GM06990 (cell line): Measurements from ENCODE around the gene FUZ.

Experiments
- DNase-seq: peaks from one replicate; pipeline ENCODE4 v3.0.0-alpha.2; 2011; ENCODE audit not compliant: insufficient read length; ENCODE audit errors: extremely low read depth
- H3K27me3 ChIP-seq: replicated peaks from 2 replicates; pipeline ENCODE4 v1.6.0; 2011; ENCODE audit warnings: low read length; ENCODE audit not compliant: control insufficient read depth, insufficient read depth
- H3K36me3 ChIP-seq: 2 replicates; pipeline ENCODE4 v1.5.1; 2011; ENCODE audit warnings: low read length; ENCODE audit not compliant: control insufficient read depth, insufficient read depth
- H3K4me3 ChIP-seq: replicated peaks from 2 replicates; pipeline ENCODE4 v1.5.1; 2011; ENCODE audit warnings: low read depth, mild to moderate bottlenecking, control low read depth, low read length
- TF ChIP-seq, protein P1 (sequence below): IDR thresholded peaks from 2 replicates; pipeline ENCODE4 v1.5.1; 2011; ENCODE audit warnings: low read length, control low read depth, mild to moderate bottlenecking, inconsistent platforms; ENCODE audit not compliant: insufficient read depth, poor library complexity, severe bottlenecking

FUZ gene

DNA sequence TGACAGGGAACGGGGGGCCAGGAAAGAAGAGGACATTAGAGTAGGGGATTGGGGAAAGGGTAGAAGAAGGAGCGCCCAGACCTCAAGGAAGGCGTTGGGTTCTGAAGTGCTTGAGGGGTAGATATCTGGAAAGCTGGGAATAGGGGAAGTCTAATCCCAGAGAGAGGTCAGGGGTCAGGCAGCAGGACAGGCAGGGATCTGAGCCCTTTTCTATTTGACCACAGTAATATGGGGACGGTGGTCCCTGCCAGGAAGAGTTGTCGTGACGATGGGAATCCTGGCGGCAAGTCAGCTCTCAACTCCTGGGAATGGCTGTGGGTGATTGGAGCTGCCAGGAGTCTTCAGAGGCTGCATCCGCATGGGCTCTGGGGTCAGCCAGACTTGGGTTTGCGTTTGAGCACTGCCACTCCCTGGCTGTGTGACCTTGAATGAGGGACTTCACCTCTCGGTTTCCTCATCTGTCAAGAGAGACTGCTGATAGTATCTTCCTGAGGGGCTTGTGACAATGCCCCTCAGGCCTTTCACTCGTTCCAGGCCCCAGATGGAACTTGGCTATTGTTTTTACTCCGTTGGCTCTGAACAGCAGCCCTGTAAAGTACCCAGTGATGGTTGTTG lies 45.0 kb downstream of the FUZ start:
- Histone ChIP-seq H3K36me3 (no peaks in the 10 kb centered on the region; the same call in 1 of the 2 replicates), H3K27me3 (no peaks in the 10 kb centered on the region), H3K4me3 (peak overlapping the region; percentile 88)
- no peak for DNase-seq
- TF ChIP-seq, protein P1, sequence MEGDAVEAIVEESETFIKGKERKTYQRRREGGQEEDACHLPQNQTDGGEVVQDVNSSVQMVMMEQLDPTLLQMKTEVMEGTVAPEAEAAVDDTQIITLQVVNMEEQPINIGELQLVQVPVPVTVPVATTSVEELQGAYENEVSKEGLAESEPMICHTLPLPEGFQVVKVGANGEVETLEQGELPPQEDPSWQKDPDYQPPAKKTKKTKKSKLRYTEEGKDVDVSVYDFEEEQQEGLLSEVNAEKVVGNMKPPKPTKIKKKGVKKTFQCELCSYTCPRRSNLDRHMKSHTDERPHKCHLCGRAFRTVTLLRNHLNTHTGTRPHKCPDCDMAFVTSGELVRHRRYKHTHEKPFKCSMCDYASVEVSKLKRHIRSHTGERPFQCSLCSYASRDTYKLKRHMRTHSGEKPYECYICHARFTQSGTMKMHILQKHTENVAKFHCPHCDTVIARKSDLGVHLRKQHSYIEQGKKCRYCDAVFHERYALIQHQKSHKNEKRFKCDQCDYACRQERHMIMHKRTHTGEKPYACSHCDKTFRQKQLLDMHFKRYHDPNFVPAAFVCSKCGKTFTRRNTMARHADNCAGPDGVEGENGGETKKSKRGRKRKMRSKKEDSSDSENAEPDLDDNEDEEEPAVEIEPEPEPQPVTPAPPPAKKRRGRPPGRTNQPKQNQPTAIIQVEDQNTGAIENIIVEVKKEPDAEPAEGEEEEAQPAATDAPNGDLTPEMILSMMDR, result no peak

- no peak for DNase-seq
- H3K4me3 ChIP-seq, result peak overlapping the region; percentile 88
- TF ChIP-seq, protein P1, result no peak
- no peaks in the 10 kb centered on the region for H3K27me3 ChIP-seq
- H3K36me3 ChIP-seq, result no peaks in the 10 kb centered on the region; the same call in 1 of the 2 replicates
Measured at GRCh38 chr19:49767381-49767780, 45.7 kb downstream of the FUZ start.

- TF ChIP-seq, protein P1, result no peak
- DNase-seq, result no peak
- Histone ChIP-seq H3K4me3 (peak within 1 kb of the TSS; percentile 88), H3K27me3 (no peaks in the 10 kb centered on the region), H3K36me3 (no peaks in the 10 kb centered on the region; the same call in 1 of the 2 replicates)
Measured at GRCh38 chr19:49766930-49767299, 46.2 kb downstream of the FUZ start, which contains the start of gene AP2A1. Gene AP2A1 (plus strand): TSS chr19:49767001. CDS start chr19:49767134, 133 bp downstream.

DNA sequence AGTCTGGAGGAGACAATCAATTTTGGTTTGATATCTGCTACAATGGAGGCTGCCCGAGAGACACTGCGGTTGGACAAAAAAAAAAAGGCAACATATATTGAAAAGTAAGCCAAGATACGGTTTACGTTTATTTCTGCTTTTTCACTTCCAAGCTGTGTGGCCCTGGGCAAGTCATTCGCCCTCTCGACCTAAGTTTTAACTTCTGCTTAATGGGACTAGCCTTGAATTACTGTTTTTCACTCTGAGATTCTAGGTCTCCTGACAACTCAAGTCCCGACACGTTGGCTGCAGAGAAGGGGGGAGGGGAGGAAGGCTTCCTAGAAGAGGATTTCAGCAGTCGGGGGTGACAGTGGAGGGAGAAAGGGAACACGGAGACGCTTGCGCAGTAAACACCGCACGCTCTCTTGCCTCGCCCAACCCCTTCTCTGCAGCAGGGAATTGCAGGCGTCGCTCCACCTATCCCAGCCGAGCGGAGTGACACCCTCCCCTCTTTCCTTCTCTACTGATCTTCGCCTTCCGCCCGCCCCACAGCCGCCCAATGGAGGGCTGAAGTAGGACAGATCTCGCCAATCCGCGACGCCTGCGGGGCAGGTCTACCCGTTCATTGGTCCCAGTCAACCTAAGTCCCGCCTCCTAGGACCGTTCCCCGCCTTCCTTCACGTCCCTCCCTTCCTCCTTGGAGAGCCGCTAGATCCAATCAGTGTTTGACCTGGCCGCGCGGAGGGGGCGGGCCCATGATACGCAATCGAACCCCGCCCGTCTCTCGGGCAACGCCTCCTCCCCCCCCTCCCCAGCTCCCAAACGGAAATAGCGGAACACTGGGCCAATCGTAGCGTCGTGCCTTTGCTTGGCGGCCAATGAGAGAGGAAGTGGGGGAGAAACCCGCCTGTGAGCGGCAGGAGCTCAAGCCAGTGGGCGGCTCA lies 46.8 kb downstream of the FUZ start:
- no peaks in the 10 kb centered on the region; the same call in 1 of the 2 replicates for H3K36me3 ChIP-seq
- H3K4me3 ChIP-seq, result peak overlapping the region; percentile 55
- DNase-seq, result peak; percentile 100
- TF ChIP-seq, protein P1, result no peak
- H3K27me3 ChIP-seq, result no peaks in the 10 kb centered on the region

- DNase-seq, result no peak
- Histone ChIP-seq H3K36me3 (no peaks in the 10 kb centered on the region), H3K4me3 (no peak overlapping the region), H3K27me3 (no peaks in the 10 kb centered on the region)
- TF ChIP-seq, protein P1, result no peak
Measured at GRCh38 chr19:49764341-49764740, 48.8 kb downstream of the FUZ start.
